IMR-90 (cell line): Measurements from ENCODE around the gene SLC7A6OS. TPM values are rescaled to one million over a fixed set of nuclear protein-coding genes. Genes with fewer than 3 reads are reported as not detected.

Experiments
- microRNA-seq, 2 experiments: library from miRNA; stranded (forward) in 1 of 2; unstranded in 1 of 2; fragments of 10-50 nt in 1 of 2; fragments of <30 nt in 1 of 2; gene quantifications in 1 of 2; microRNA quantifications in 1 of 2; one replicate each; pipeline versions ENCODE3 to v1.1.0; 2013 to 2020; ENCODE audit not compliant: insufficient read depth in 1 of 2, insufficient read length in 1 of 2, unreplicated experiment in 1 of 2
- polyA plus RNA-seq, 3 experiments: library from polyadenylated mRNA; depleted of rRNA; stranded (reverse); fragments of >200 nt; gene quantifications; 2 replicates each; pipeline ENCODE4 v1.2.3, GENCODE V29; 2012; ENCODE audit warnings: low replicate concordance in 1 of 3
- small RNA-seq, 5 experiments: library from RNA; depleted of rRNA; stranded (forward); fragments of <200 nt; gene quantifications; one replicate each; pipeline ENCODE3, GENCODE V24; 2012
- total RNA-seq: library from RNA; depleted of rRNA; stranded (reverse); fragments of >200 nt; gene quantifications from 2 replicates; pipeline ENCODE4 v1.2.3, GENCODE V29; 2012; rRNA removed

The SLC7A6OS gene
- total and polyA plus RNA-seq, 2 of the 4 experiments (the other 2 are of a cell fraction), result 6.8 to 8.4 TPM

Small RNAs within 50 kb of the gene (microRNA-seq; reads per million reads assigned to microRNA genes)
- gene RNU4-30P (ENCODE audit: insufficient read depth, insufficient read length), result not detected
- gene RNU6-1262P (ENCODE audit: insufficient read depth, insufficient read length), result not detected

Small RNAs within 50 kb of the gene (small RNA-seq; reads per million reads assigned to genes)
- gene RNU4-30P, result 0 to 0.08 (median 0) reads per million in 5 experiments
- 0 to 0.61 (median 0) reads per million in 5 experiments for gene RNU6-1262P

Other genes with a start within 250 kb of the SLC7A6OS start
- gene NFATC3, start 225.6 kb downstream of the SLC7A6OS start, total RNA-seq, result 14.7 and 21.5 TPM in 2 replicates
- gene NFATC3, start 225.6 kb downstream of the SLC7A6OS start, polyA plus RNA-seq (2012; rRNA removed), result 6.3 TPM in 2 replicates
- under 0.01 TPM in 1 of 2 replicates, not detected in the other for gene ESRP2, start 74.8 kb downstream of the SLC7A6OS start, total RNA-seq
- 0.07 and 0.14 TPM in 2 replicates for gene ESRP2, start 74.8 kb downstream of the SLC7A6OS start, polyA plus RNA-seq (2012; rRNA removed)
- 18.1 and 19.5 TPM in 2 replicates for gene PLA2G15, start 65.6 kb downstream of the SLC7A6OS start, total RNA-seq
- 31.7 and 34.4 TPM in 2 replicates for gene PLA2G15, start 65.6 kb downstream of the SLC7A6OS start, polyA plus RNA-seq (2012; rRNA removed)
- gene SLC7A6, start 46.4 kb downstream of the SLC7A6OS start, total RNA-seq, result 25.0 and 29.4 TPM in 2 replicates
- 32.6 and 36.1 TPM in 2 replicates for gene SLC7A6, start 46.4 kb downstream of the SLC7A6OS start, polyA plus RNA-seq (2012; rRNA removed)
- 65.5 and 68.6 TPM in 2 replicates for gene PRMT7, start 73 bp upstream of the SLC7A6OS start, total RNA-seq
- gene PRMT7, start 73 bp upstream of the SLC7A6OS start, polyA plus RNA-seq (2012; rRNA removed), result 61.0 and 63.1 TPM in 2 replicates
- not detected in 2 replicates for gene SMPD3, start 137.6 kb upstream of the SLC7A6OS start, total RNA-seq
- gene SMPD3, start 137.6 kb upstream of the SLC7A6OS start, polyA plus RNA-seq (2012; rRNA removed), result 0.01 TPM in 1 of 2 replicates, not detected in the other
- gene ZFP90, start 228.3 kb upstream of the SLC7A6OS start, total RNA-seq, result 17.2 and 22.6 TPM in 2 replicates
- 7.3 and 7.6 TPM in 2 replicates for gene ZFP90, start 228.3 kb upstream of the SLC7A6OS start, polyA plus RNA-seq (2012; rRNA removed)